ENCODE measurements around the gene RRP9.

RRP9 gene

DNA sequence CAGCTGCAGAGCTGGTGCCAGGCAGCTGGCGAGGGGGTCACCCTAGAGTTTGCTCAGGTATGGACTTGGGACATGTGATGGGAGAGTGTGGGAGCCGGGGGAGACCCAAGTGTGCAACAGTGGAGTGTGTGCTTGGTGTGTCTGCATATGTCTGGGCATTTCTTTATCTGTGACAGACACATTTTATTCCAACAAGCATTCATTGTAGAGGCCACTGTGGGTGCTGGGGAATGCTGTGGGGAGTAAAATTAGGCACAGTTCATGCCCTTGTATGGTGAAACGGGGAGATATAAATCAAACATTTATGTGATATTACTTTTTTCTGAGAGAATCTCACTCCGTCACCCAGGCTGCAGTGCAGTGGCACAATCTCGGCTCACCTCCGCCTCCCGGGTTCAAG, 45.9 kb upstream of the RRP9 start:
- no CpG with 5 or more reads among the region's 7 CpGs for WGBS, 2 donors (ENCODE audit: extremely low coverage in 2 of 2, insufficient read length in 2 of 2, insufficient replicate concordance in 1 of 2)
- H3K9me3 ChIP-seq (replicated peaks in 1 of 2; ENCODE audit: control insufficient read depth in 2 of 2, insufficient read depth in 1 of 2, low read depth in 1 of 2, low read length in 2 of 2): no peaks in the 10 kb centered on the region
- peaks cover 14% of the 10 kb centered on the region in 2 donors for H3K36me3 ChIP-seq (replicated peaks in 1 of 2; ENCODE audit: control insufficient read depth in 2 of 2, insufficient read depth in 2 of 2, low read length in 2 of 2)
- H3K79me1 ChIP-seq (ENCODE audit: low read depth, low read length): peaks cover 14% of the 10 kb centered on the region
- no peak overlapping the region for H2BK12ac ChIP-seq (ENCODE audit: low read length)
- H2BK15ac ChIP-seq (ENCODE audit: low read length): no peak overlapping the region
- H3K4ac ChIP-seq (ENCODE audit: low read length): no peak overlapping the region
- H2AK5ac ChIP-seq (ENCODE audit: low read depth, low read length): no peak overlapping the region
- H3K27me3 ChIP-seq (ENCODE audit: control insufficient read depth in 3 of 3, insufficient read depth in 3 of 3, low read depth in 1 of 3, low read length in 3 of 3): no peaks in the 10 kb centered on the region
- no peak overlapping the region for H3K27ac ChIP-seq (replicated peaks; ENCODE audit: low read length)
- no peak overlapping the region for H3K4me2 ChIP-seq (ENCODE audit: insufficient read depth, low read length, poor library complexity, severe bottlenecking)
- no peak overlapping the region for H2BK120ac ChIP-seq (ENCODE audit: low read depth, low read length)
- peaks cover 12% of the 10 kb centered on the region in 2 donors for H3K4me1 ChIP-seq (ENCODE audit: control insufficient read depth in 2 of 2, insufficient read depth in 1 of 2, low read depth in 1 of 2, low read length in 2 of 2)
- no peak overlapping the region for H2AFZ ChIP-seq (ENCODE audit: low read length)
- H2BK5ac ChIP-seq (ENCODE audit: low read length): no peak overlapping the region
- H3K18ac ChIP-seq (ENCODE audit: low read length): no peak overlapping the region
- H3K4me3 ChIP-seq (ENCODE audit: low read length in 2 of 2): no peak overlapping the region
- H4K91ac ChIP-seq (ENCODE audit: low read depth, low read length, poor library complexity): no peak overlapping the region
- no peak overlapping the region for H3K9ac ChIP-seq (ENCODE audit: low read depth, low read length, poor library complexity)
- no peak overlapping the region for H3K23ac ChIP-seq (ENCODE audit: low read depth, low read length, poor library complexity)
- H4K8ac ChIP-seq (ENCODE audit: low read depth, low read length): no peak overlapping the region
- H3K14ac ChIP-seq (ENCODE audit: low read length): no peak overlapping the region
- no peak for DNase-seq (ENCODE audit: low spot score)

DNA sequence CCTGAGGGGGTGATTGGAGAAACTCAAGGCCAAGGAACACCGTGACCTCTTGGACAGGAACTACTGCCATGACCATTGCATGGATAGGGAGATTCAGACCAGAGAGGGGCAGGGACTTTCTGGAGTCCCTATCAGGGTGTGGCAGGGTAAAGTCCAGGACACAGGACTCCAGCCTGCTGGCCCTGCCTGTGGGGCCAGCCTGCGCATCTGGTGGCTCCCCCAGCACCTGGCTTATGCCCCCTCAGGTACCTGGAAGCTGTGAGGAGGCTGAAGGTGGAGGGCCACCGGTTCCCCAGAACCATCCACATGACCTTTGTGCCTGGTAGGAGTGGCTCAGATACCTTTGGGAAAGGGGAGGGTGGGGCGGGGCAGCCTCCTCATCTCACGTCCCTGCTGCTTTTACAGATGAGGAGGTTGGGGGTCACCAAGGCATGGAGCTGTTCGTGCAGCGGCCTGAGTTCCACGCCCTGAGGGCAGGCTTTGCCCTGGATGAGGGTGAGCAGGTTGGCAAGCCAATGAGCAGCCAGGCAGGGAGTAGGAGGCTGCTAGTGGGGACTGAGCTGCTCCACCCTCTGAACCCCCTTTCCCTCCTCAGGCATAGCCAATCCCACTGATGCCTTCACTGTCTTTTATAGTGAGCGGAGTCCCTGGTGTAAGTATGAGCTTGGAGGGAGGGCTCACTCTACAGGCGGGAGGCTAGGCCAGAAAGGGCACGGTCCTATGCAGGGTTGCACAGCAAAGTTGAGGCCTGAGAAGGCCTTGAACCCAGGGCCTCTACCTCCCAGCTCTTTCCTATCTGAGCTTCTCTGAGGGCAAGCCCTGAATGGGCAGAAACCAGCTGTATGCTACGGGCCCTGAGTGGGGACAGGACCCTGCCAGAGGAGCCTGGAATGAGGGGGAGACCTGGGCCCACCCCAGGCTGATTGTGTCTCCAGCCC, 44.6 kb upstream of the RRP9 start:
- Histone ChIP-seq H3K4ac (ENCODE audit: low read length) (no peak overlapping the region), H2BK120ac (ENCODE audit: low read depth, low read length) (no peak overlapping the region), H3K18ac (ENCODE audit: low read length) (peak overlapping the region; percentile 8), H2BK5ac (ENCODE audit: low read length) (no peak overlapping the region), H2BK12ac (ENCODE audit: low read length) (no peak overlapping the region), H3K23ac (ENCODE audit: low read depth, low read length, poor library complexity) (peak overlapping the region; percentile 48), H2AK5ac (ENCODE audit: low read depth, low read length) (peak overlapping the region; percentile 42), H3K36me3 (replicated peaks in 1 of 2; ENCODE audit: control insufficient read depth in 2 of 2, insufficient read depth in 2 of 2, low read length in 2 of 2) (peaks cover 1 to 3% of the 10 kb centered on the region in 2 donors), H2AFZ (ENCODE audit: low read length) (no peak overlapping the region), H3K9me3 (replicated peaks in 1 of 2; ENCODE audit: control insufficient read depth in 2 of 2, insufficient read depth in 1 of 2, low read depth in 1 of 2, low read length in 2 of 2) (no peaks in the 10 kb centered on the region), H3K27me3 (ENCODE audit: control insufficient read depth in 3 of 3, insufficient read depth in 3 of 3, low read depth in 1 of 3, low read length in 3 of 3) (no peaks in the 10 kb centered on the region), H3K9ac (ENCODE audit: low read depth, low read length, poor library complexity) (no peak overlapping the region), H2BK15ac (ENCODE audit: low read length) (peak overlapping the region; percentile 25), H3K79me1 (ENCODE audit: low read depth, low read length) (peaks cover 8% of the 10 kb centered on the region), H4K91ac (ENCODE audit: low read depth, low read length, poor library complexity) (no peak overlapping the region), H3K27ac (replicated peaks; ENCODE audit: low read length) (no peak overlapping the region), H4K8ac (ENCODE audit: low read depth, low read length) (no peak overlapping the region), H3K4me1 (ENCODE audit: control insufficient read depth in 2 of 2, insufficient read depth in 1 of 2, low read depth in 1 of 2, low read length in 2 of 2) (peaks cover 13 to 16% of the 10 kb centered on the region in 2 donors), H3K14ac (ENCODE audit: low read length) (no peak overlapping the region), H3K4me3 (ENCODE audit: low read length in 2 of 2) (no peak overlapping the region), H3K4me2 (ENCODE audit: insufficient read depth, low read length, poor library complexity, severe bottlenecking) (no peak overlapping the region)
- DNase-seq (ENCODE audit: low spot score): no peak
- WGBS, 2 donors (ENCODE audit: extremely low coverage in 2 of 2, insufficient read length in 2 of 2, insufficient replicate concordance in 1 of 2): no CpG with 5 or more reads among the region's 12 CpGs

DNA sequence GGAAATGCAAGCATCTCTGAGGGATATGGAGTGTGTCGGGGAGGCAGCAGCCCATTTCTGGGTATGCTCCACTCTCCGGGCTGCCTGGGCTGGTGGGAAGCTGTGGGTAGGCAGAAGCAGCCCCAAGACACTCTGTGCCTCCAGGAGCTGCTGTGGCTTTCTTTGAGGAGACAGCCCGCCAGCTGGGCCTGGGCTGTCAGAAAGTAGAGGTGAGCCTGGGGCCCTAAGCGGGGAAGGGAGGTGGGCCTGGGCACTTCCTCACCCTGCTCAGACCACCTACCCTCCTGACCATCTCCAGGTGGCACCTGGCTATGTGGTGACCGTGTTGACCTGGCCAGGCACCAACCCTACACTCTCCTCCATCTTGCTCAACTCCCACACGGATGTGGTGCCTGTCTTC, 43.4 kb upstream of the RRP9 start:
- H2AK5ac ChIP-seq (ENCODE audit: low read depth, low read length): no peak overlapping the region
- H3K4me1 ChIP-seq (ENCODE audit: control insufficient read depth in 2 of 2, insufficient read depth in 1 of 2, low read depth in 1 of 2, low read length in 2 of 2): peaks cover 13 to 16% of the 10 kb centered on the region in 2 donors
- no peak for DNase-seq (ENCODE audit: low spot score)
- no peaks in the 10 kb centered on the region for H3K9me3 ChIP-seq (replicated peaks in 1 of 2; ENCODE audit: control insufficient read depth in 2 of 2, insufficient read depth in 1 of 2, low read depth in 1 of 2, low read length in 2 of 2)
- no peak overlapping the region for H4K91ac ChIP-seq (ENCODE audit: low read depth, low read length, poor library complexity)
- H2AFZ ChIP-seq (ENCODE audit: low read length): no peak overlapping the region
- H2BK5ac ChIP-seq (ENCODE audit: low read length): no peak overlapping the region
- no peak overlapping the region for H4K8ac ChIP-seq (ENCODE audit: low read depth, low read length)
- H3K23ac ChIP-seq (ENCODE audit: low read depth, low read length, poor library complexity): no peak overlapping the region
- H3K27me3 ChIP-seq (ENCODE audit: control insufficient read depth in 3 of 3, insufficient read depth in 3 of 3, low read depth in 1 of 3, low read length in 3 of 3): no peaks in the 10 kb centered on the region
- peak overlapping the region; percentile 65 for H2BK12ac ChIP-seq (ENCODE audit: low read length)
- no peak overlapping the region for H3K4me2 ChIP-seq (ENCODE audit: insufficient read depth, low read length, poor library complexity, severe bottlenecking)
- no peak overlapping the region for H3K14ac ChIP-seq (ENCODE audit: low read length)
- H3K4me3 ChIP-seq (ENCODE audit: low read length in 2 of 2): no peak overlapping the region
- no peak overlapping the region for H3K4ac ChIP-seq (ENCODE audit: low read length)
- no CpG with 5 or more reads among the region's 6 CpGs for WGBS, 2 donors (ENCODE audit: extremely low coverage in 2 of 2, insufficient read length in 2 of 2, insufficient replicate concordance in 1 of 2)
- peaks cover 3 to 9% of the 10 kb centered on the region in 2 donors for H3K36me3 ChIP-seq (replicated peaks in 1 of 2; ENCODE audit: control insufficient read depth in 2 of 2, insufficient read depth in 2 of 2, low read length in 2 of 2)
- no peak overlapping the region for H3K18ac ChIP-seq (ENCODE audit: low read length)
- H2BK120ac ChIP-seq (ENCODE audit: low read depth, low read length): no peak overlapping the region
- no peak overlapping the region for H3K9ac ChIP-seq (ENCODE audit: low read depth, low read length, poor library complexity)
- H2BK15ac ChIP-seq (ENCODE audit: low read length): no peak overlapping the region
- peaks cover 8% of the 10 kb centered on the region for H3K79me1 ChIP-seq (ENCODE audit: low read depth, low read length)
- no peak overlapping the region for H3K27ac ChIP-seq (replicated peaks; ENCODE audit: low read length)

DNA sequence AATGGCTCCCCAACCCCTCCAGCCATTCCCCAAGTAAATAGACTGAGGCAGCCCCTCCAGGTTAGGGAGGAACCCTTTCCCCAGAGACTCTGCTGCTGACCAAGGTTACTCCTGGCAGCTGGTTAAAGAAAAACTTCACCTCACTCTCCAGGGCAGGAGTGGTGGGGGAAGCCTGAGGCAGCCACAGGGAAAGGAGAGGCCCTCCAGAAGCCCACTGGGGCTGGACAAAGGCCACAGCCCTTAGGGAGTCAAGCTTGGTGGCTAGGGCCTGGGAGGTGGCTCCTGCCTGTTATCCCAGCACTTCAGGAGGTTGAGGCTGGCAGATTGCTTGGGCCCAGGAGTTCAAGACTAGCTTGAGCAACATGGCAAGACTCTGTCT, 42.6 kb upstream of the RRP9 start:
- Histone ChIP-seq H2BK15ac (ENCODE audit: low read length) (peak overlapping the region; percentile 91), H3K18ac (ENCODE audit: low read length) (no peak overlapping the region), H3K4me3 (ENCODE audit: low read length in 2 of 2) (peak overlapping the region in 1 of 2 donors; percentile 54), H2BK5ac (ENCODE audit: low read length) (peak overlapping the region; percentile 6), H3K4ac (ENCODE audit: low read length) (no peak overlapping the region), H2AK5ac (ENCODE audit: low read depth, low read length) (peak overlapping the region; percentile 99), H2AFZ (ENCODE audit: low read length) (no peak overlapping the region), H3K9ac (ENCODE audit: low read depth, low read length, poor library complexity) (peak overlapping the region; percentile 70), H3K27ac (replicated peaks; ENCODE audit: low read length) (no peak overlapping the region), H3K14ac (ENCODE audit: low read length) (no peak overlapping the region), H3K23ac (ENCODE audit: low read depth, low read length, poor library complexity) (no peak overlapping the region), H4K91ac (ENCODE audit: low read depth, low read length, poor library complexity) (no peak overlapping the region), H2BK12ac (ENCODE audit: low read length) (no peak overlapping the region), H2BK120ac (ENCODE audit: low read depth, low read length) (no peak overlapping the region), H3K9me3 (replicated peaks in 1 of 2; ENCODE audit: control insufficient read depth in 2 of 2, insufficient read depth in 1 of 2, low read depth in 1 of 2, low read length in 2 of 2) (no peaks in the 10 kb centered on the region), H4K8ac (ENCODE audit: low read depth, low read length) (no peak overlapping the region), H3K4me1 (ENCODE audit: control insufficient read depth in 2 of 2, insufficient read depth in 1 of 2, low read depth in 1 of 2, low read length in 2 of 2) (peaks cover 13 to 16% of the 10 kb centered on the region in 2 donors), H3K79me1 (ENCODE audit: low read depth, low read length) (peaks cover 6% of the 10 kb centered on the region), H3K27me3 (ENCODE audit: control insufficient read depth in 3 of 3, insufficient read depth in 3 of 3, low read depth in 1 of 3, low read length in 3 of 3) (no peaks in the 10 kb centered on the region), H3K36me3 (replicated peaks in 1 of 2; ENCODE audit: control insufficient read depth in 2 of 2, insufficient read depth in 2 of 2, low read length in 2 of 2) (peaks cover 3 to 9% of the 10 kb centered on the region in 2 donors), H3K4me2 (ENCODE audit: insufficient read depth, low read length, poor library complexity, severe bottlenecking) (no peak overlapping the region)
- no peak for DNase-seq (ENCODE audit: low spot score)

Measured in neuronal stem cell (in vitro differentiated cells).